CD14-positive monocyte (primary cell): ENCODE results near the gene MBNL3. TPM values are rescaled to one million over a fixed set of nuclear protein-coding genes. Genes with fewer than 3 reads are reported as not detected.
A peak's percentile ranks its signal among the peaks of the same experiment; 100 is the strongest.

Experiments
- DNase-seq, 3 donors: peaks; one replicate each; pipeline ENCODE4 v3.0.0-alpha.2; 2011 to 2022
- H2AFZ ChIP-seq: 2 replicates; pipeline ENCODE4 v1.6.0; 2012; ENCODE audit warnings: mild to moderate bottlenecking, low read depth, low read length, inconsistent platforms; ENCODE audit not compliant: insufficient read depth, poor library complexity, severe bottlenecking
- H3K27ac ChIP-seq, 2 donors: 1 replicate in 1 of 2; 2 replicates in 1 of 2; pipeline ENCODE4 v1.5.1; 2012 to 2013; ENCODE audit warnings: low read length in 2 of 2, control low read depth in 1 of 2, inconsistent platforms in 1 of 2, low read depth in 1 of 2, mild to moderate bottlenecking in 1 of 2
- H3K27me3 ChIP-seq, 2 donors: one replicate each; pipeline versions ENCODE4 v1.6.0 to v1.6.1; 2011 to 2013; ENCODE audit warnings: low read length in 2 of 2; ENCODE audit not compliant: control insufficient read depth in 2 of 2, insufficient read depth in 2 of 2
- H3K36me3 ChIP-seq, 2 donors: replicated peaks in 1 of 2; 1 replicate in 1 of 2; 2 replicates in 1 of 2; pipeline versions ENCODE4 v1.5.1 to v1.6.1; 2012 to 2013; ENCODE audit warnings: low read length in 2 of 2, control low read depth in 1 of 2, inconsistent platforms in 1 of 2, mild to moderate bottlenecking in 1 of 2; ENCODE audit not compliant: insufficient read depth in 2 of 2, control insufficient read depth in 1 of 2
- H3K4me1 ChIP-seq, 2 donors: 1 replicate in 1 of 2; 2 replicates in 1 of 2; pipeline versions ENCODE4 v1.5.1 to v1.6.1; 2012 to 2013; ENCODE audit warnings: low read length in 2 of 2, control low read depth in 1 of 2, inconsistent platforms in 1 of 2, mild to moderate bottlenecking in 1 of 2, moderate library complexity in 1 of 2; ENCODE audit not compliant: insufficient read depth in 2 of 2, control insufficient read depth in 1 of 2
- H3K4me2 ChIP-seq: replicated peaks from 2 replicates; pipeline ENCODE3; 2012; ENCODE audit warnings: low read length, moderate library complexity, mild to moderate bottlenecking; ENCODE audit not compliant: poor library complexity, severe bottlenecking; ENCODE audit errors: extremely low read depth
- H3K4me3 ChIP-seq, 3 experiments: fragments of 200-600 bp in 1 of 3; sonication (generic) in 1 of 3; replicated peaks in 1 of 3; 1 replicate in 2 of 3; 2 replicates in 1 of 3; pipeline ENCODE4 v1.5.1; 2011 to 2013; ENCODE audit warnings: low read length in 3 of 3, mild to moderate bottlenecking in 3 of 3, control low read depth in 2 of 3, low read depth in 2 of 3, inconsistent platforms in 1 of 3, moderate library complexity in 1 of 3
- H3K79me2 ChIP-seq: 2 replicates; pipeline ENCODE4 v1.6.0; 2012; ENCODE audit warnings: mild to moderate bottlenecking, control low read depth, inconsistent platforms, low read length, moderate library complexity; ENCODE audit not compliant: insufficient read depth
- H3K9ac ChIP-seq: 2 replicates; pipeline ENCODE4 v1.6.0; 2017; ENCODE audit warnings: low read length, mild to moderate bottlenecking; ENCODE audit not compliant: insufficient read depth, poor library complexity, severe bottlenecking
- H3K9me3 ChIP-seq, 2 donors: replicated peaks in 1 of 2; 1 replicate in 1 of 2; 2 replicates in 1 of 2; pipeline versions ENCODE4 v1.5.1 to v1.6.1; 2012 to 2013; ENCODE audit warnings: low read length in 2 of 2, control low read depth in 1 of 2; ENCODE audit not compliant: control insufficient read depth in 1 of 2, insufficient read depth in 1 of 2
- H4K20me1 ChIP-seq: 2 replicates; pipeline ENCODE4 v1.6.0; 2012; ENCODE audit warnings: mild to moderate bottlenecking, low read length, control low read depth, moderate library complexity; ENCODE audit not compliant: insufficient read depth
- H3K27ac Mint-ChIP-seq, 7 donors: one replicate each; pipeline ENCODE4 v1.8.0; 2020; ENCODE audit warnings: mild to moderate bottlenecking in 7 of 7, mixed read lengths in 7 of 7, moderate library complexity in 6 of 7, inconsistent platforms in 2 of 7
- H3K27me3 Mint-ChIP-seq, 3 donors: one replicate each; pipeline ENCODE4 v1.8.0; 2021 to 2022; ENCODE audit warnings: low read depth in 3 of 3, mild to moderate bottlenecking in 3 of 3, mixed read lengths in 3 of 3, moderate library complexity in 3 of 3, inconsistent platforms in 1 of 3
- H3K36me3 Mint-ChIP-seq, 2 donors: one replicate each; pipeline ENCODE4 v1.8.0; 2020; ENCODE audit warnings: mixed read lengths in 2 of 2, inconsistent platforms in 1 of 2, mild to moderate bottlenecking in 1 of 2
- H3K4me1 Mint-ChIP-seq: one replicate; pipeline ENCODE4 v1.8.0; 2020; ENCODE audit warnings: mild to moderate bottlenecking, mixed read lengths
- H3K4me3 Mint-ChIP-seq, 2 donors: one replicate each; pipeline ENCODE4 v1.8.0; 2020; ENCODE audit warnings: mild to moderate bottlenecking in 2 of 2, mixed read lengths in 2 of 2, moderate library complexity in 1 of 2
- H3K9me3 Mint-ChIP-seq, 7 donors: one replicate each; pipeline ENCODE4 v1.8.0; 2020 to 2022; ENCODE audit warnings: mixed read lengths in 7 of 7, mild to moderate bottlenecking in 6 of 7, moderate library complexity in 6 of 7, inconsistent platforms in 2 of 7
- WGBS: methylation state at CpG from one replicate; pipeline ENCODE4 v1.1.5; 2013; ENCODE audit warnings: missing lambda C conversion rate; ENCODE audit not compliant: insufficient coverage; 5-methylcytosine and 5-hydroxymethylcytosine counted together
- intact Hi-C, 2 donors: fragments of 100-400 bp; cut with micrococcal nuclease; formaldehyde crosslinking; loops; one replicate each; pipeline versions ENCODE4 v1.15.0 to v1.15.1; 2023
- polyA plus RNA-seq, 3 donors: library from polyadenylated mRNA; depleted of rRNA in 1 of 3; unstranded in 2 of 3; stranded (reverse) in 1 of 3; fragments of 300-500 nt in 2 of 3; fragments of >200 nt in 1 of 3; fragmentation: Illumina TruSeq in 2 of 3; gene quantifications; 1 replicate in 2 of 3; 2 replicates in 1 of 3; pipeline ENCODE4 v1.2.3, GENCODE V29; 2012 to 2021
- TF ChIP-seq, protein P1 (sequence below): fragments of 200-600 bp; IDR thresholded peaks from one replicate; pipeline ENCODE4 v1.8.0; 2022; ENCODE audit warnings: antibody characterized with exemption, mild to moderate bottlenecking

Gene MBNL3
- polyA plus RNA-seq, 3 donors: 7.4 to 32.8 (median 22.4) TPM

DNA sequence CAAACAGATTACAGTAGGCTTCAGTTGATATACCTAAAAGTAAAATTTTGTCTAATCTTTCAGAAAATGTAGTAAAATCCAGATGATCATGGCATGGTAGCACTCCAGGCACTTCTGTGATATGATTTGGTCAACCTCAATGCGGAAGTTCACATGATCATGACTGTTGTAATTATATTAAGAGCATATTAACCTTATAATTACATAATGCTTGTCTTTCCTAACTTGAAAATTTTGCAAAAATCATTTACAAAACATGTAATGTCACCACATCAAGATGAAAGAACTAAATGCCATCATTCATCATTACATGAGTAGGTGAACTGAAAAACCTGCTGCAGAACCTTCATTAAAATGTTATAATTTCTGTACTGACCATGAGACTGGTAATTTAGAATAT is 88.1 kb downstream of the MBNL3 start:
- Mint-ChIP-seq H3K9me3 (no peaks in the 10 kb centered on the region), H3K4me3 (no peak overlapping the region), H3K27me3 (peaks cover 0 to 4% (median 0%) of the 10 kb centered on the region in 3 donors), H3K36me3 (peaks cover 5 to 7% of the 10 kb centered on the region in 2 donors), H3K4me1 (no peaks in the 10 kb centered on the region), H3K27ac (no peak overlapping the region)
- Histone ChIP-seq H3K9ac (no peak overlapping the region), H3K4me2 (no peak overlapping the region), H2AFZ (no peak overlapping the region), H3K27ac (no peak overlapping the region), H3K9me3 (no peaks in the 10 kb centered on the region), H3K36me3 (no peaks in the 10 kb centered on the region), H4K20me1 (no peaks in the 10 kb centered on the region), H3K4me1 (no peaks in the 10 kb centered on the region), H3K27me3 (peaks cover 0 to 5% of the 10 kb centered on the region in 2 donors), H3K4me3 (no peak overlapping the region), H3K79me2 (no peaks in the 10 kb centered on the region)
- WGBS: no CpG with 5 or more reads among the region's 1 CpG
- intact Hi-C loops: no loop called here
- peak; percentile 1 to 8 (median 1) for DNase-seq
- TF ChIP-seq, protein P1, sequence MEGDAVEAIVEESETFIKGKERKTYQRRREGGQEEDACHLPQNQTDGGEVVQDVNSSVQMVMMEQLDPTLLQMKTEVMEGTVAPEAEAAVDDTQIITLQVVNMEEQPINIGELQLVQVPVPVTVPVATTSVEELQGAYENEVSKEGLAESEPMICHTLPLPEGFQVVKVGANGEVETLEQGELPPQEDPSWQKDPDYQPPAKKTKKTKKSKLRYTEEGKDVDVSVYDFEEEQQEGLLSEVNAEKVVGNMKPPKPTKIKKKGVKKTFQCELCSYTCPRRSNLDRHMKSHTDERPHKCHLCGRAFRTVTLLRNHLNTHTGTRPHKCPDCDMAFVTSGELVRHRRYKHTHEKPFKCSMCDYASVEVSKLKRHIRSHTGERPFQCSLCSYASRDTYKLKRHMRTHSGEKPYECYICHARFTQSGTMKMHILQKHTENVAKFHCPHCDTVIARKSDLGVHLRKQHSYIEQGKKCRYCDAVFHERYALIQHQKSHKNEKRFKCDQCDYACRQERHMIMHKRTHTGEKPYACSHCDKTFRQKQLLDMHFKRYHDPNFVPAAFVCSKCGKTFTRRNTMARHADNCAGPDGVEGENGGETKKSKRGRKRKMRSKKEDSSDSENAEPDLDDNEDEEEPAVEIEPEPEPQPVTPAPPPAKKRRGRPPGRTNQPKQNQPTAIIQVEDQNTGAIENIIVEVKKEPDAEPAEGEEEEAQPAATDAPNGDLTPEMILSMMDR: no peak

DNA sequence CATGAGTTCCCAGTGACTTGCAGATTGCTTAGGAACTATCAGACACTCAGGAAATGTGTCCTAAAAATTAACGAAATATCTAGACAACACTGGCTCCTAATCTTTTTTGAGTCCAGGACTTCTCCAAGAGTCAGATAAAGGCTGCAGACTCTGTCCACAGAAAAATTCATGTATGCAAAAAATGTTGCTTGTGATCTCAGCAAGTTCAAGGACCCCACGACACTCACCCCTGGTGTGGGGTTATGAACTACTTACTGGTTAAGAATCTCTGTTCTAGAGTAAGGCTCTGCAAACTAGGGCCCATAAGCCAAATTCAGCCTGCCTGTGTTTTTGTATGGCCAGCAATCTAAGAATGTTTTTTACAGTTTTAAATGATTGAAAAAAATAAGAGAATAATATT is 93.2 kb downstream of the MBNL3 start:
- intact Hi-C loops: no loop called here
- H3K4me3 Mint-ChIP-seq: no peak overlapping the region
- no peaks in the 10 kb centered on the region for H4K20me1 ChIP-seq
- peaks cover 0 to 3% of the 10 kb centered on the region in 2 donors for H3K36me3 Mint-ChIP-seq
- TF ChIP-seq, protein P1: no peak
- no peak overlapping the region for H3K9ac ChIP-seq
- H3K79me2 ChIP-seq: no peaks in the 10 kb centered on the region
- H3K27me3 ChIP-seq: no peaks in the 10 kb centered on the region
- no peaks in the 10 kb centered on the region for H3K4me1 ChIP-seq
- no peak for DNase-seq
- H3K27ac ChIP-seq: no peak overlapping the region
- peaks cover 0 to 7% (median 0%) of the 10 kb centered on the region in 3 donors for H3K27me3 Mint-ChIP-seq
- no peak overlapping the region for H3K4me3 ChIP-seq
- H2AFZ ChIP-seq: no peak overlapping the region
- no peak overlapping the region for H3K4me2 ChIP-seq
- H3K9me3 ChIP-seq: no peaks in the 10 kb centered on the region
- no peaks in the 10 kb centered on the region for H3K9me3 Mint-ChIP-seq
- WGBS: no CpG with 5 or more reads among the region's 2 CpGs
- no peak overlapping the region for H3K27ac Mint-ChIP-seq
- H3K36me3 ChIP-seq: peaks cover 6 to 9% of the 10 kb centered on the region in 2 donors
- no peaks in the 10 kb centered on the region for H3K4me1 Mint-ChIP-seq
